Heart left ventricle (tissue), 16 donors: ENCODE results near the gene CITED2. TPM values are rescaled to one million over a fixed set of nuclear protein-coding genes. Genes with fewer than 3 reads are reported as not detected.

Source experiments
- ATAC-seq, 4 donors: fragments of 200-7000 bp; cut with Tn5 transposase; one replicate each; pipeline ENCODE4 v1.9.1; 2020 to 2022; ENCODE audit warnings: moderate library complexity in 4 of 4, mild to moderate bottlenecking in 3 of 4, moderate number of reproducible peaks in 1 of 4
- DNase-seq, 5 donors: peaks; one replicate each; pipeline ENCODE4 v3.0.0-alpha.2; 2020
- H3K27ac ChIP-seq, 12 donors: fragments of 200-600 bp; sonication (generic) in 4 of 12; one replicate each; pipeline versions ENCODE4 v1.5.0 to v1.8.0; 2016 to 2022; ENCODE audit warnings: mild to moderate bottlenecking in 2 of 12
- H3K27me3 ChIP-seq, 9 donors: fragments of 200-600 bp; sonication (generic) in 2 of 9; one replicate each; pipeline versions ENCODE4 v1.5.1 to v1.8.0; 2016 to 2022; ENCODE audit warnings: mild to moderate bottlenecking in 3 of 9
- H3K36me3 ChIP-seq, 9 donors: fragments of 200-600 bp; sonication (generic) in 2 of 9; one replicate each; pipeline versions ENCODE4 v1.5.0 to v1.8.0; 2018 to 2022; ENCODE audit warnings: mild to moderate bottlenecking in 2 of 9
- H3K4me1 ChIP-seq, 12 donors: fragments of 200-600 bp; sonication (generic) in 4 of 12; one replicate each; pipeline versions ENCODE4 v1.5.0 to v1.8.0; 2016 to 2022; ENCODE audit warnings: mild to moderate bottlenecking in 3 of 12
- H3K4me3 ChIP-seq, 12 donors: fragments of 200-600 bp; sonication (generic) in 4 of 12; one replicate each; pipeline versions ENCODE4 v1.5.0 to v1.8.0; 2017 to 2022; ENCODE audit warnings: mild to moderate bottlenecking in 9 of 12, moderate library complexity in 4 of 12
- H3K9me3 ChIP-seq, 12 donors: fragments of 200-600 bp; sonication (generic) in 4 of 12; one replicate each; pipeline versions ENCODE4 v1.5.0 to v1.8.0; 2016 to 2022; ENCODE audit warnings: mild to moderate bottlenecking in 1 of 12
- POLR2A ChIP-seq, 2 donors: fragments of 450-650 bp; IDR thresholded peaks; one replicate each; pipeline ENCODE4 v1.6.1; 2017; ENCODE audit warnings: antibody characterized with exemption in 2 of 2, mild to moderate bottlenecking in 2 of 2, moderate library complexity in 2 of 2
- WGBS, 4 donors: extraction: QIAGEN DNeasy Blood & Tissue Kit in 2 of 4; methylation state at CpG; one replicate each; pipeline versions ENCODE4 v1.1.5 to v1.1.7; 2013 to 2018; 5-methylcytosine and 5-hydroxymethylcytosine counted together
- intact Hi-C, 10 donors: fragments of 100-400 bp; cut with DNase I; formaldehyde crosslinking; loops; one replicate each; pipeline versions ENCODE4 v1.11.1 to v1.14.2; 2022
- polyA plus RNA-seq, 2 donors: library from polyadenylated mRNA; stranded (reverse); fragments of 200-250 nt; gene quantifications; one replicate each; pipeline ENCODE4 v1.2.3, GENCODE V29; 2013
- total RNA-seq, 9 donors: library from RNA; depleted of rRNA in 2 of 9; stranded (reverse); fragments of >200 nt in 2 of 9; fragmentation: NEBNext Ultra II Directional in 3 of 9; extraction: Animal tissue kit (Norgen Biotek cat#: 25700) in 3 of 9; gene quantifications; one replicate each; pipeline versions ENCODE4 v1.1.0 to v1.2.4, GENCODE V29; 2016 to 2023
- TF ChIP-seq, protein P1 (sequence below), 12 donors: fragments of 200-600 bp; sonication (generic) in 4 of 12; IDR thresholded peaks; one replicate each; pipeline versions ENCODE4 v1.5.0 to v1.8.0; 2018 to 2022; ENCODE audit warnings: antibody characterized with exemption in 12 of 12, mild to moderate bottlenecking in 5 of 12
- donor health status: ischemic (EF 13 %, LVEDD 7.1; RV severe dilation, severe dysfunction).
- donor health status: healthy with polysubstance abuse.
- donor health status: DM: no; HTN: yes; CAD: no.
- donor health status: DM: no; HTN: no; CAD: no.
- donor health status: ischemic (EF 25% LVEDD 6.9; RV normal size, moderate dysfunction).
- donor health status: ischemic (EF 25% LVEDD 5.7; RV mildly dilated, moderate dysfunction).
- donor health status: healthy.
- donor health status: DM: yes; HTN: yes; CAD: no.
- donor health status: ischemic (EF 35%, LVEDD 5.7; RV mildly dilated, moderate dysfunction).
- donor health status: nonischemic (EF 11% LVEDD 7.7; RV severe dilation, severe dysfunction).
- donor health status: DM: yes; HTN: yes; CAD: no.
- donor health status: PGD.
- donor health status: ischemic (EF 29% LVEDD 5.4; RV normal size, mild dysfunction).
- donor health status: nonischemic (EF 23%, LVEDD 6.1; RV moderate dilation, normal function).

CITED2 gene
- total and polyA plus RNA-seq, 11 donors, result 13.0 to 233 (median 149) TPM

DNA sequence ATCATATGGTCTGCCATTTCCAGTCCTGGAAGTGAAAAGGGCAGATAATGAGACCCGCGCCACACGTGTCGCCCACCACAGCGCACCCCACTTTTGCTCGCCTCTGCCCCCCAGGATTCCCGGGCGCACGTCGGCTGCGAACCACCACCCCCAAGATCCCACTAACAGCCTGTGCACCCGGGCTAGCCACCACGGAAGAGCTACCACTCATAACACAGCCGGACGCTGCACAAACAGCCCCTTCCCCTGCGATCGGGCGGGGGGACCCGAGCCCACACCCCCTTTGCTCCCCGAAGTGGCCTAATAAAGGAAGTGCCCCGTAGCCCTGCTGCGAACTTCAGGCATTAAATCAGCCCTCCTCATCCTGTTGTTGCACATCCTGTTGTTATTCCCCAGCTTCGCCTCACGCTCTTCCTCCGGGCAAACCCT is 506 bp downstream of the CITED2 start:
- peak; percentile 5 to 44 (median 32) for ATAC-seq
- WGBS, 4 donors, result 0 to 1% (median 1%) methylated on average over 4 to 25 of the region's 25 CpGs

GRCh38 chr6:139373154-139373927 is 1.1 kb downstream of the CITED2 start:
- TF ChIP-seq, protein P1, sequence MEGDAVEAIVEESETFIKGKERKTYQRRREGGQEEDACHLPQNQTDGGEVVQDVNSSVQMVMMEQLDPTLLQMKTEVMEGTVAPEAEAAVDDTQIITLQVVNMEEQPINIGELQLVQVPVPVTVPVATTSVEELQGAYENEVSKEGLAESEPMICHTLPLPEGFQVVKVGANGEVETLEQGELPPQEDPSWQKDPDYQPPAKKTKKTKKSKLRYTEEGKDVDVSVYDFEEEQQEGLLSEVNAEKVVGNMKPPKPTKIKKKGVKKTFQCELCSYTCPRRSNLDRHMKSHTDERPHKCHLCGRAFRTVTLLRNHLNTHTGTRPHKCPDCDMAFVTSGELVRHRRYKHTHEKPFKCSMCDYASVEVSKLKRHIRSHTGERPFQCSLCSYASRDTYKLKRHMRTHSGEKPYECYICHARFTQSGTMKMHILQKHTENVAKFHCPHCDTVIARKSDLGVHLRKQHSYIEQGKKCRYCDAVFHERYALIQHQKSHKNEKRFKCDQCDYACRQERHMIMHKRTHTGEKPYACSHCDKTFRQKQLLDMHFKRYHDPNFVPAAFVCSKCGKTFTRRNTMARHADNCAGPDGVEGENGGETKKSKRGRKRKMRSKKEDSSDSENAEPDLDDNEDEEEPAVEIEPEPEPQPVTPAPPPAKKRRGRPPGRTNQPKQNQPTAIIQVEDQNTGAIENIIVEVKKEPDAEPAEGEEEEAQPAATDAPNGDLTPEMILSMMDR (IDR thresholded peaks at IDR 0.05), result peak in 9 of 12 donors; percentile 7 to 41 (median 27)
- peak in 1 of 2 donors; percentile 27 for TF ChIP-seq POLR2A (IDR thresholded peaks at IDR 0.05)
- Histone ChIP-seq H3K9me3 (no peaks in the 10 kb centered on the region), H3K27me3 (no peaks in the 10 kb centered on the region), H3K4me1 (peaks cover 2 to 45% (median 34%) of the 10 kb centered on the region in 12 donors), H3K4me3 (peak overlapping the region; percentile 78 to 98 (median 92)), H3K27ac (peak overlapping the region; percentile 95 to 100 (median 98)), H3K36me3 (peaks cover 0 to 24% (median 6%) of the 10 kb centered on the region in 9 donors)
- DNase-seq (peak; percentile 60 to 87 (median 73)), ATAC-seq (peak in 3 of 4 donors; percentile 2 to 17 (median 4))
- intact Hi-C loops, result loop anchor here (2.0 to 10.0 kb wide), 25 partner anchors 141 to 1551 kb away; no protein-coding TSS in a partner anchor
- 0 to 1% (median 0%) methylated on average over 12 to 57 of the region's 57 CpGs for WGBS, 4 donors

More for the DNA sequence above, 506 bp downstream of the CITED2 start:
- H3K27ac ChIP-seq, result peak overlapping the region; percentile 95 to 100 (median 98)
- peaks cover 2 to 44% (median 29%) of the 10 kb centered on the region in 12 donors for H3K4me1 ChIP-seq
- peak overlapping the region; percentile 78 to 98 (median 92) for H3K4me3 ChIP-seq
- no peak for DNase-seq
- TF ChIP-seq, protein P1 (IDR thresholded peaks at IDR 0.05), result no peak
- TF ChIP-seq POLR2A (IDR thresholded peaks at IDR 0.05), result no peak
- H3K9me3 ChIP-seq, result no peaks in the 10 kb centered on the region
- H3K36me3 ChIP-seq, result peaks cover 0 to 24% (median 6%) of the 10 kb centered on the region in 9 donors
- intact Hi-C loops, result loop anchor here (2.0 to 10.0 kb wide), 27 partner anchors 141 to 1551 kb away; no protein-coding TSS in a partner anchor
- no peaks in the 10 kb centered on the region for H3K27me3 ChIP-seq

DNA sequence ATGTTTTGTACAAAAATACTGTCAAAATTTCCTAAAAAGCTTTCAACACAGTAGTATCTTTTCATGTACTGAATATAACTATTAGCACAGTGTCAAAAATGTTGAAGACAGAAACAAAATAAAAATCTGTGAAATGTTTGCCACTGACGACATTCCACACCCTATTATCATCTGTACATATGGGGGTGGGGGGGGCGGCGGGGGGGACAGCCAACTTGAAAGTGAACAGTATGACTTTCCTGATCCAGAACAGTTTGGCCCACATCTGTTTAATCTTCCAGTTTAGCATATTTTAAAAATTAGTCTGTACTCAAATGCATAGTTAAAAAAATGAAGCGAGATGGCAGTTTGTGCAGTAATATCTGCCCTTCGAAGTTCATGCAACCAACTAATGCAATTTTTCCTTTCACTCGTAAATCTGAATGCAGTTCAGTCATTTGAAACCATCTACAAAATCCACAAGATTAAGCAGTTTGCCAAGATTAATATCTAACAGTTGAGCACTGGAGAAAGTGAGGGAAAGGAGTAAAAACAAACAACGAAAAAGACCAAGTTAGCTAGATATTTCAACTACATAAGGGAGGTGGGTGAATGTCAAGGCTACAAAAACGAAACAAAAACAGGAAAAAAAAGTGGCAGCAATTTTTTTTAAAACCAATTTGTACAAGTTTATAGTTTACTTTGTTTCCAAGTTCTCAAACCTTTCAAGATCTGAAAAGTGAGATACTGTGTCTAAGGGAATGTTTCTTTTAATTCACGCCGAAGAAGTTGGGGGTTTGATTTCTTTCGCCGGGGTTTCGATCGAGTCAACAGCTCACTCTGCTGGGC is 1.9 kb downstream of the CITED2 start:
- 1% methylated on average over 14 of the region's 14 CpGs for WGBS, 4 donors
- ATAC-seq (no peak), DNase-seq (no peak)
- intact Hi-C loops, result loop anchor here (2.0 to 10.0 kb wide), 25 partner anchors 142 to 1552 kb away; no protein-coding TSS in a partner anchor
- H3K27me3 ChIP-seq, result no peaks in the 10 kb centered on the region
- peaks cover 2 to 53% (median 37%) of the 10 kb centered on the region in 12 donors for H3K4me1 ChIP-seq
- TF ChIP-seq, protein P1 (IDR thresholded peaks at IDR 0.05), result no peak
- H3K9me3 ChIP-seq, result no peaks in the 10 kb centered on the region
- H3K27ac ChIP-seq, result peak overlapping the region; percentile 95 to 100 (median 98)
- peak overlapping the region; percentile 78 to 98 (median 92) for H3K4me3 ChIP-seq
- H3K36me3 ChIP-seq, result peaks cover 0 to 24% (median 6%) of the 10 kb centered on the region in 9 donors
